HEK293 (cell line): ENCODE data around the gene PPHLN1.
A peak's percentile ranks its signal among the peaks of the same experiment; 100 is the strongest.

ENCODE experiments used
- CTCF ChIA-PET: fragments of 350-600 bp; formaldehyde crosslinking; extraction: SDS; loops from one replicate; lab custom pipeline; 2021; ENCODE audit warnings: antibody characterized with exemption; lab: Yijun Ruan, JAX
- POLR2A ChIA-PET: fragments of 300-600 bp; formaldehyde crosslinking; extraction: SDS; loops from one replicate; lab custom pipeline; 2020; ENCODE audit warnings: antibody characterized with exemption, inconsistent platforms; lab: Yijun Ruan, JAX
- H3K27ac ChIP-seq: fragments of 200-500 bp; sonication (Bioruptor generic); 2 replicates; pipeline ENCODE4 v1.5.1; 2014; ENCODE audit warnings: low read depth, low read length, control low read depth, inconsistent platforms; ENCODE audit errors: extremely low read depth
- H3K36me3 ChIP-seq, 2 experiments: fragments of 200-500 bp in 1 of 2; sonication (Bioruptor generic) in 1 of 2; 1 replicate in 1 of 2; 2 replicates in 1 of 2; pipeline ENCODE4 v1.5.1; 2014 to 2017; ENCODE audit warnings: inconsistent platforms in 2 of 2, low read length in 2 of 2; ENCODE audit not compliant: control insufficient read depth in 2 of 2, insufficient read depth in 1 of 2
- H3K4me1 ChIP-seq: fragments of 200-500 bp; sonication (Bioruptor generic); 2 replicates; pipeline ENCODE4 v1.5.1; 2014; ENCODE audit warnings: mild to moderate bottlenecking, low read length, inconsistent platforms; ENCODE audit not compliant: control insufficient read depth, insufficient read depth
- H3K4me3 ChIP-seq: 2 replicates; pipeline ENCODE4 v1.5.1; 2011; ENCODE audit warnings: low read depth, mild to moderate bottlenecking, control low read depth, low read length, moderate library complexity
- H3K9me3 ChIP-seq: fragments of 200-500 bp; sonication (Bioruptor generic); 2 replicates; pipeline ENCODE4 v1.5.1; 2014; ENCODE audit warnings: low read depth, low read length, inconsistent platforms; ENCODE audit not compliant: control insufficient read depth, insufficient read depth
- FEZF1 ChIP-seq: fragments of 450-650 bp; formaldehyde crosslinking; IDR thresholded peaks from 2 replicates; pipeline ENCODE4 v1.5.1; 2016; ENCODE audit warnings: missing biosample characterization, missing genetic modification characterization
- HIC1 ChIP-seq: fragments of 450-650 bp; formaldehyde crosslinking; IDR thresholded peaks from 2 replicates; pipeline ENCODE4 v1.5.1; 2016; ENCODE audit warnings: missing biosample characterization, missing genetic modification characterization
- KLF16 ChIP-seq: fragments of 450-650 bp; formaldehyde crosslinking; IDR thresholded peaks from 2 replicates; pipeline ENCODE4 v1.5.1; 2017; ENCODE audit warnings: missing biosample characterization, missing genetic modification characterization
- MEIS1 ChIP-seq: sonication (generic); formaldehyde crosslinking; IDR thresholded peaks from 2 replicates; pipeline ENCODE4 v1.8.1; 2022; ENCODE audit warnings: missing genetic modification reagents, mild to moderate bottlenecking, borderline replicate concordance
- MYNN ChIP-seq: fragments of 450-650 bp; formaldehyde crosslinking; IDR thresholded peaks from 2 replicates; pipeline ENCODE4 v1.5.1; 2016; ENCODE audit warnings: missing biosample characterization, missing genetic modification characterization, borderline replicate concordance
- ZBTB20 ChIP-seq: fragments of 450-650 bp; formaldehyde crosslinking; IDR thresholded peaks from 2 replicates; pipeline ENCODE4 v1.5.1; 2016; ENCODE audit warnings: missing biosample characterization, missing genetic modification characterization
- ZBTB21 ChIP-seq: fragments of 450-650 bp; formaldehyde crosslinking; IDR thresholded peaks from 2 replicates; pipeline ENCODE4 v1.5.1; 2017; ENCODE audit warnings: missing biosample characterization, missing genetic modification characterization
- ZBTB49 ChIP-seq: fragments of 450-650 bp; formaldehyde crosslinking; IDR thresholded peaks from 2 replicates; pipeline ENCODE4 v1.5.1; 2016; ENCODE audit warnings: missing biosample characterization, missing genetic modification characterization, low read depth
- ZFP37 ChIP-seq: fragments of 450-650 bp; formaldehyde crosslinking; IDR thresholded peaks from 2 replicates; pipeline ENCODE4 v1.5.1; 2016; ENCODE audit warnings: missing biosample characterization, missing genetic modification characterization
- ZNF10 ChIP-seq: fragments of 450-650 bp; formaldehyde crosslinking; IDR thresholded peaks from 2 replicates; pipeline ENCODE4 v1.5.1; 2017; ENCODE audit warnings: missing biosample characterization, missing genetic modification characterization
- ZNF184 ChIP-seq: fragments of 450-650 bp; IDR thresholded peaks from 2 replicates; pipeline ENCODE4 v1.5.1; 2018; ENCODE audit warnings: missing biosample characterization, mild to moderate bottlenecking, missing genetic modification characterization
- ZNF23 ChIP-seq: fragments of 450-650 bp; formaldehyde crosslinking; IDR thresholded peaks from 2 replicates; pipeline ENCODE4 v1.5.1; 2016; ENCODE audit warnings: missing biosample characterization, missing genetic modification characterization, borderline replicate concordance
- ZNF354C ChIP-seq: fragments of 450-650 bp; formaldehyde crosslinking; IDR thresholded peaks from 2 replicates; pipeline ENCODE4 v1.5.1; 2016; ENCODE audit warnings: missing biosample characterization, missing genetic modification characterization, low read depth, borderline replicate concordance
- ZNF362 ChIP-seq: fragments of 450-650 bp; formaldehyde crosslinking; IDR thresholded peaks from 2 replicates; pipeline ENCODE4 v1.5.1; 2016; ENCODE audit warnings: missing biosample characterization, missing genetic modification characterization
- ZNF37A ChIP-seq: fragments of 450-650 bp; IDR thresholded peaks from 2 replicates; pipeline ENCODE4 v1.5.1; 2018; ENCODE audit warnings: missing biosample characterization, missing genetic modification characterization
- ZNF423 ChIP-seq: fragments of 450-650 bp; formaldehyde crosslinking; IDR thresholded peaks from 2 replicates; pipeline ENCODE4 v1.5.1; 2016; ENCODE audit warnings: missing biosample characterization, missing genetic modification characterization
- ZNF555 ChIP-seq: fragments of 450-650 bp; formaldehyde crosslinking; conservative IDR thresholded peaks from 2 replicates; pipeline ENCODE4 v1.5.1; 2017; ENCODE audit warnings: missing biosample characterization, mild to moderate bottlenecking, missing genetic modification characterization, inconsistent platforms
- ZNF558 ChIP-seq: fragments of 450-650 bp; formaldehyde crosslinking; IDR thresholded peaks from 2 replicates; pipeline ENCODE4 v1.5.1; 2016; ENCODE audit warnings: missing biosample characterization, missing genetic modification characterization
- ZNF560 ChIP-seq: fragments of 450-650 bp; formaldehyde crosslinking; IDR thresholded peaks from 2 replicates; pipeline ENCODE4 v1.5.1; 2017; ENCODE audit warnings: missing biosample characterization, missing genetic modification characterization, borderline replicate concordance
- ZNF629 ChIP-seq: fragments of 450-650 bp; formaldehyde crosslinking; IDR thresholded peaks from 2 replicates; pipeline ENCODE4 v1.5.1; 2017; ENCODE audit warnings: missing biosample characterization, missing genetic modification characterization
- ZNF658 ChIP-seq: fragments of 450-650 bp; formaldehyde crosslinking; IDR thresholded peaks from 2 replicates; pipeline ENCODE4; 2016; ENCODE audit warnings: missing biosample characterization, missing genetic modification characterization
- ZNF792 ChIP-seq: fragments of 450-650 bp; formaldehyde crosslinking; IDR thresholded peaks from 2 replicates; pipeline ENCODE4 v1.5.1; 2016; ENCODE audit warnings: missing biosample characterization, missing genetic modification characterization
- ZNF843 ChIP-seq: fragments of 450-650 bp; formaldehyde crosslinking; IDR thresholded peaks from 2 replicates; pipeline ENCODE4 v1.5.1; 2016; ENCODE audit warnings: missing biosample characterization, missing genetic modification characterization
- ZSCAN16 ChIP-seq: fragments of 450-650 bp; formaldehyde crosslinking; IDR thresholded peaks from 2 replicates; pipeline ENCODE4 v1.5.1; 2016; ENCODE audit warnings: missing biosample characterization, missing genetic modification characterization
- ZSCAN23 ChIP-seq: fragments of 450-650 bp; formaldehyde crosslinking; IDR thresholded peaks from 2 replicates; pipeline ENCODE4 v1.5.1; 2016; ENCODE audit warnings: missing biosample characterization, missing genetic modification characterization
- ZSCAN30 ChIP-seq: fragments of 450-650 bp; IDR thresholded peaks from 2 replicates; pipeline ENCODE4 v1.5.1; 2018; ENCODE audit warnings: missing biosample characterization, mild to moderate bottlenecking, missing genetic modification characterization, moderate library complexity
- ZSCAN5A ChIP-seq: fragments of 450-650 bp; formaldehyde crosslinking; IDR thresholded peaks from 2 replicates; pipeline ENCODE4 v1.5.1; 2016; ENCODE audit warnings: missing biosample characterization, missing genetic modification characterization
- ZXDB ChIP-seq: fragments of 450-650 bp; formaldehyde crosslinking; IDR thresholded peaks from 2 replicates; pipeline ENCODE4 v1.5.1; 2016; ENCODE audit warnings: missing biosample characterization, missing genetic modification characterization

The PPHLN1 gene

GRCh38 chr12:42285431-42285830 lies 40.5 kb upstream of the PPHLN1 start:
- Histone ChIP-seq H3K9me3 (no peaks in the 10 kb centered on the region), H3K36me3 (no peaks in the 10 kb centered on the region), H3K4me1 (peaks cover 13% of the 10 kb centered on the region), H3K4me3 (no peak overlapping the region), H3K27ac (no peak overlapping the region)
- ChIA-PET CTCF (interaction anchor here (0.6 to 1.6 kb wide), 3 partner anchors 11 to 73 kb away, joined by 3 to 7 read pairs (median 4); no protein-coding TSS in a partner anchor), POLR2A (no interaction called here)
- no peak for TF ChIP-seq ZSCAN5A (tag by site-specific recombination)
- no peak for TF ChIP-seq ZSCAN23
- no peak for TF ChIP-seq ZBTB49 (tag by site-specific recombination)
- no peak for TF ChIP-seq ZSCAN16 (tag by site-specific recombination)
- TF ChIP-seq MEIS1 (CRISPR knock-in tag) = no peak
- TF ChIP-seq ZNF558 (tag by site-specific recombination) = peak; percentile 57; the same call in 1 of the 2 replicates
- no peak for TF ChIP-seq ZNF23 (tag by site-specific recombination)
- TF ChIP-seq ZNF658 (tag by site-specific recombination) = no peak
- TF ChIP-seq ZSCAN30 (tag by site-specific recombination) = no peak
- no peak for TF ChIP-seq ZFP37
- no peak for TF ChIP-seq HIC1
- TF ChIP-seq ZNF10 = no peak
- 0 out of 2 replicates have a peak, but pooled peaks have one; percentile 14 for TF ChIP-seq ZNF354C (tag by site-specific recombination)
- TF ChIP-seq ZNF629 = peak; percentile 45; the same call in 1 of the 2 replicates
- no peak for TF ChIP-seq ZNF37A (tag by site-specific recombination)
- TF ChIP-seq MYNN (tag by site-specific recombination) = no peak
- TF ChIP-seq ZBTB21 = no peak
- 0 out of 2 replicates have a peak, but pooled peaks have one; percentile 30 for TF ChIP-seq ZNF560
- TF ChIP-seq KLF16 (tag by site-specific recombination) = no peak
- peak; percentile 61; the same call in 1 of the 2 replicates for TF ChIP-seq ZXDB (tag by site-specific recombination)
- TF ChIP-seq ZNF362 = no peak
- TF ChIP-seq ZNF423 = no peak
- TF ChIP-seq FEZF1 (tag by site-specific recombination) = no peak
- TF ChIP-seq ZNF792 = no peak
- TF ChIP-seq ZBTB20 (tag by site-specific recombination) = no peak
- TF ChIP-seq ZNF184 (tag by site-specific recombination) = no peak
- TF ChIP-seq ZNF555 (tag by site-specific recombination) = peak; percentile 82
- no peak for TF ChIP-seq ZNF843
